Activated B cell treated with CpG ODN at 0.5 μM for 24 hours (primary cell): ENCODE data around the gene FAM43B. TPM values are rescaled to one million over a fixed set of nuclear protein-coding genes. Genes with fewer than 3 reads are reported as not detected.

Source experiments
- ATAC-seq: fragments of 200-7000 bp; cut with Tn5 transposase; one replicate; pipeline ENCODE4 v1.10.0; 2021; ENCODE audit warnings: low read depth, mild to moderate bottlenecking, moderate library complexity
- CTCF ChIA-PET: fragments of 350-600 bp; sonication (Branson Sonifier 250); formaldehyde crosslinking; loops from one replicate; lab custom pipeline; 2021; ENCODE audit warnings: antibody characterized with exemption; lab: Charles Lee
- POLR2A ChIA-PET: fragments of 350-600 bp; sonication (Branson Sonifier 250); formaldehyde crosslinking; loops from one replicate; lab custom pipeline; 2021; ENCODE audit warnings: antibody characterized with exemption; lab: Charles Lee
- DNase-seq: peaks from one replicate; pipeline ENCODE4 v3.0.0; 2022
- H3K27ac Mint-ChIP-seq: one replicate; pipeline ENCODE4 v1.8.0; 2020; ENCODE audit warnings: mixed read lengths
- H3K27me3 Mint-ChIP-seq: one replicate; pipeline ENCODE4 v1.8.0; 2021; ENCODE audit warnings: mixed read lengths
- H3K36me3 Mint-ChIP-seq: one replicate; pipeline ENCODE4 v1.8.0; 2021; ENCODE audit warnings: low read depth, mixed read lengths
- H3K4me1 Mint-ChIP-seq: one replicate; pipeline ENCODE4 v1.8.0; 2021; ENCODE audit warnings: mixed read lengths
- H3K4me3 Mint-ChIP-seq: one replicate; pipeline ENCODE4 v1.8.0; 2020; ENCODE audit warnings: mild to moderate bottlenecking, mixed read lengths
- H3K9me3 Mint-ChIP-seq: one replicate; pipeline ENCODE4 v1.8.0; 2020; ENCODE audit warnings: mixed read lengths
- CTCF ChIP-seq: fragments of 200-600 bp; IDR thresholded peaks from one replicate; pipeline ENCODE4 v1.8.0; 2022; ENCODE audit warnings: antibody characterized with exemption, mild to moderate bottlenecking
- intact Hi-C: fragments of 100-400 bp; cut with micrococcal nuclease; formaldehyde crosslinking; loops from one replicate; pipeline ENCODE4 v1.15.1; 2024
- total RNA-seq: library from RNA; stranded (reverse); gene quantifications from 2 replicates; pipeline ENCODE4 v1.2.3, GENCODE V29; 2022

Gene FAM43B
- total RNA-seq, result not detected in 2 replicates

- Mint-ChIP-seq H3K4me3 (no peak within 1 kb of the TSS), H3K27ac (no peak within 1 kb of the TSS), H3K9me3 (no peaks in the 10 kb centered on the region), H3K36me3 (no peaks in the 10 kb centered on the region), H3K27me3 (peaks cover 30% of the 10 kb centered on the region), H3K4me1 (peaks cover 8% of the 10 kb centered on the region)
- intact Hi-C loops, result no loop called here
- no peak for DNase-seq
- CTCF ChIA-PET, result no interaction called here
- TF ChIP-seq CTCF, result no peak
- no peak for ATAC-seq
- POLR2A ChIA-PET, result no interaction called here
Measured at GRCh38 chr1:20551945-20552727, at the start of gene FAM43B. Gene FAM43B, plus strand, starts transcription at chr1:20552573. Its CDS starts 401 bp downstream, at chr1:20552974.

DNA sequence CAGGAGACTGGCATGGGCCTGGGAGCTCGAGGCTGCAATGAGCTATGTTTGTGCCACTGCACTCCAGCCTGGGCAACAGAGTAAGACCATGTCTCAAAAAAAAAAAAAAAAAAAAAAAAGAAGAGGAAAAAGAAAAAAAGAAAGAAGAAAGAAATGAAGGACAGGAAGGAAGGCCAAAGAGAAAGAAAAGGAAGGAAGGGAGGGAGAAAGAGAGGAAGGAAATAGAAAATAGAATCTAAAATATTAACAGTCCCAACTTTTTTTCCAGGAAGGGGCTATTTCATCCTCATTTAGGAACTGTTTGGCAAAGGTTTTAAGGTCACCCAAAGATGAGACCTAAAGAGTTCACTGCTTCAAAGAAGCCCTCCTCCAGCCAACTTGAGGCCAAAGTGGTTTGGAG lies 46.9 kb upstream of the FAM43B start:
- H3K9me3 Mint-ChIP-seq, result no peaks in the 10 kb centered on the region
- peaks cover 38% of the 10 kb centered on the region for H3K36me3 Mint-ChIP-seq
- CTCF ChIA-PET, result no interaction called here
- H3K4me3 Mint-ChIP-seq, result no peak overlapping the region
- POLR2A ChIA-PET, result interaction anchor here (0.6 to 0.7 kb wide), 3 partner anchors 59 to 829 kb away, joined by 5 to 7 read pairs (median 6); no protein-coding TSS in a partner anchor
- H3K4me1 Mint-ChIP-seq, result peaks cover 28% of the 10 kb centered on the region
- ATAC-seq (no peak), DNase-seq (no peak)
- no peak for TF ChIP-seq CTCF
- intact Hi-C loops, result loop anchor here (5.0 kb wide), 4 partner anchors 127 to 1293 kb away; partner anchors contain the start of genes HP1BP3, PINK1 and UBR4
- no peaks in the 10 kb centered on the region for H3K27me3 Mint-ChIP-seq
- H3K27ac Mint-ChIP-seq, result no peak overlapping the region

DNA sequence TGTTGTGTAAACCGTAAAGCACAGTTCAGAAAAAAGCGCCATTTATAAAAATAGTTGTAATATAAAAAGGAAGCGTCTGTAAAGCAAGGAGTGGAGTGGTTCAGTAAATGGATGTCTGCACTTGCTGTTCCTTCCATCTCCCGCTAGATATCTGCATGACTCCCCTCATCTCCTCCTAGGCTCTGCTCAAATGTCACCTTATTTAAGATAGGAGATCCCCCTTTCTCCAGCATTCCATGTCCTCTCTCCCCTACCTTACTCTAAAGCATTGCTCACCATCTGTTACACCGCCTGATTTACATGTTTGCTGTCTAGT lies 45.2 kb upstream of the FAM43B start:
- Mint-ChIP-seq H3K27ac (peak overlapping the region; percentile 89), H3K9me3 (no peaks in the 10 kb centered on the region), H3K4me1 (peaks cover 34% of the 10 kb centered on the region), H3K36me3 (peaks cover 22% of the 10 kb centered on the region), H3K27me3 (no peaks in the 10 kb centered on the region), H3K4me3 (peak overlapping the region; percentile 89)
- intact Hi-C loops, result loop anchor here (5.0 kb wide), 4 partner anchors 125 to 1295 kb away; partner anchors contain the start of genes HP1BP3, PINK1 and UBR4
- peak; percentile 23 for ATAC-seq
- no peak for DNase-seq
- ChIA-PET POLR2A (interaction anchor here (0.6 kb wide), 1 partner anchor 154 kb away, joined by 3 read pairs; the partner anchor contains the start of gene DDOST), CTCF (interaction anchor here (1.8 kb wide), 1 partner anchor 13 kb away, joined by 3 read pairs; no protein-coding TSS in a partner anchor)
- no peak for TF ChIP-seq CTCF

DNA sequence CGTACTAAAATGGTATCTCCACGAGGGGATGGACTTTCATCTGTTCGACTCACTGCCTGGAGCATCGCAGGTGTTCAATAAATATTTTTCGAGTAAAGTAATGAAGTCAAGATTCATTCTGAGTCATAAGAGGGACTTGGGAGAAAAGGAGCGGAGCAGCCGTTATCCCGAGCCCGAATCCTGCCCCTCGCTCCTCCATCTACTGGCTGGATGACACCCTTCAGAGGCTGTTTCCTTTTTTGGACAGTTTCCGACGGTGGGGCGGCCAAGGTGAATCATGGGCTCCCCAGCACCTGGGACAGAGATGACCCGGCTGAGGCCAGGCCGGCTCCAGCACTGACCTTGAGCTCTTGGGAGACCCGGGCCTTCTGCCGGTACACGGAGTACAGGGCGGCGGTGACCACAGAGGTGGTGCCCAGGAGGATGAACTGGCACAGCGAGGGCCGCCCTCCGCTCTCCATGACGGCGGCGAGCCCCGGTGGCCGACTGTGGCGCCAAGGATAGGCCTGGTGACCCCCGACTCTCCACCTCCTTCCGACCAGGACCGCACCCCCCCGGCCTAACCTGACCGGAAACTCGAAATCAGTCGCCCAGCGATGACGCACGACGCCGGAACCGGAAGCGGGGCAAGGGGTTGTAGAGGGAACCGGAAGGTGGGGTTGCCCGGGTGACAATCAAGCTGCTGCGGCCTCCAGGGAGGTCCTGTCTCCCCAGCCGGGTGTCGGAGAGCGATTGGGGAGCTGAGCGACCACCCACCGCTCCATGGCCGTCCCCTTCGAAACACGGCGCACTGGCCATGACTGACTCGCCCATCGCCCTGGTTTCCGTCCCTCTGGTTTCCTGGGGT lies 44.6 kb upstream of the FAM43B start, which contains the start of gene MUL1:
MUL1 (minus strand) TSS at position 588 of the 847 bp plus-strand sequence; CDS start at position 461, 127 bp downstream.
- peaks cover 34% of the 10 kb centered on the region for H3K4me1 Mint-ChIP-seq
- H3K27me3 Mint-ChIP-seq, result peaks cover under 1% of the 10 kb centered on the region
- ChIA-PET POLR2A (interaction anchor here (0.6 to 1.1 kb wide), 3 partner anchors 126 to 154 kb away, joined by 3 to 4 read pairs (median 4); partner anchors contain the start of gene DDOST), CTCF (interaction anchor here (0.6 to 1.8 kb wide), 2 partner anchors 13 to 261 kb away, joined by 3 read pairs; no protein-coding TSS in a partner anchor)
- no peaks in the 10 kb centered on the region for H3K9me3 Mint-ChIP-seq
- DNase-seq (peak; percentile 96), ATAC-seq (peak; percentile 90)
- TF ChIP-seq CTCF, result no peak
- peak within 1 kb of the TSS; percentile 89 for H3K4me3 Mint-ChIP-seq
- H3K36me3 Mint-ChIP-seq, result peaks cover 20% of the 10 kb centered on the region
- intact Hi-C loops, result loop anchor here (5.0 kb wide), 4 partner anchors 125 to 1295 kb away; partner anchors contain the start of genes HP1BP3, PINK1 and UBR4
- H3K27ac Mint-ChIP-seq, result peak within 1 kb of the TSS; percentile 89
